ENCODE data around the gene CXXC1.
"Not testable (repeated sequence)": the region's sequence is repeated elsewhere in the genome, so short reads cannot be mapped to it uniquely, and the experiment has no call there.

CXXC1 gene

DNA sequence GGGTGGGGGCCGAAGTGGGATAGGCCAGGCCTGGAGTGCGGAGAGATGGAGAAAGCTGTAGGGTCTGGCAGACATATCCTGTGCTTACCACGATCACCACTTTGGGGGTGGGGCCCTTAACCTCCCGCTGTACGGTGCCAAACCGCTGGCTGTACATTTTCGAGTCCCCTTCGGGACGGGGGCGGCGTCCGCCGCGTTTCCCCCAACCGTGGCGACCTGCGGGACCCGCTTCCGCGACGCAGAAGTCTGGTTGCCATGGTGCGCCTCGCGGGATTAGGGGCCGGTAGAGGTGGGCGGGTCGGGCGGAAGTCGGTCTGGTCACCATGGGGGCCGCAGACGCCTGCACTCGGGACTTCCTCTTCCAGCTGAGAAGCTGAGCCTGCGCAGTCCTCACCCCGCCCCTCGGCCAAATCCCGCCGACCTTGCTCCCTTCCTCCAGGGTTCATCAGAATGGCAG, 21.2 kb downstream of the CXXC1 start, which contains the start of gene CFAP53:
Gene CFAP53 (minus strand): TSS at position 248 of the 457 bp plus-strand sequence. CDS start 91 bp downstream, at position 157.
- CTCF ChIA-PET, result interaction anchor here (1.7 to 1.9 kb wide), 2 partner anchors 13 to 16 kb away, joined by 4 to 8 read pairs; partner anchors contain the start of gene MBD1
- Histone ChIP-seq H3K36me3 (ENCODE audit: control insufficient read depth in 4 of 4, insufficient read depth in 4 of 4, low read length in 3 of 4) (peaks cover 7 to 36% (median 18%) of the 10 kb centered on the region in 4 experiments), H3K27me3 (replicated peaks in 2 of 5; ENCODE audit: control insufficient read depth in 4 of 5, insufficient read depth in 5 of 5, low read length in 4 of 5) (peaks cover 0 to 3% (median 0%) of the 10 kb centered on the region in 5 experiments), H3K27ac (ENCODE audit: insufficient read depth in 1 of 2, low read depth in 1 of 2, low read length in 2 of 2, poor library complexity in 1 of 2, severe bottlenecking in 2 of 2) (peak within 1 kb of the TSS; percentile 64 to 82), H3K9me3 (ENCODE audit: control extremely low read depth in 1 of 5, control insufficient read depth in 4 of 5, insufficient read depth in 2 of 5, low read depth in 1 of 5, low read length in 4 of 5) (no peaks in the 10 kb centered on the region), H3K4me3 (ENCODE audit: control insufficient read depth in 1 of 7, extremely low read depth in 1 of 7, insufficient read depth in 4 of 7, low read depth in 2 of 7, low read length in 6 of 7) (peak within 1 kb of the TSS; percentile 55 to 88 (median 80)), H3K4me1 (ENCODE audit: control extremely low read depth in 1 of 4, control insufficient read depth in 4 of 4, insufficient read depth in 4 of 4, low read length in 3 of 4) (peaks cover 0 to 24% (median 12%) of the 10 kb centered on the region in 4 experiments)
- WGBS (ENCODE audit: insufficient coverage), result 0% methylated on average over 31 of the region's 37 CpGs
- peak; percentile 91 to 95 (median 93) for DNase-seq
- POLR2A ChIA-PET, result no interaction called here

DNA sequence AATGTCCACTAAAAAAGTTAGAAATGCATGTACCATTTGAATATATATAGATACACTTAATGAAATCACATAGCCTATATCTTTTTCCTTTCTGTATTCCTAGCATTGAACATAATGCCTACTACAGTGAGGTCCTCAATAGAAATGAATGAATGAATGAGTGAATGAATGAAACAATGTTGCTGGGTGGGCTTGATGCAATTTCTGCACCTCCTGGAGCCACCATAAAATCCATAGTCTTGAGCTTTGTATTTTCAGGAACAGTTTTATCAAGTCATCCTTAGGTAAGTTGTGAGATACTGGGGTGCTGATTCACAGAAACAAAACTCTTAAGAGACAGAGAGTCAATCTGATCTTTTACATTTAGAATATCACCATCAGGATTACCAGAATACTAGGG, 24.5 kb downstream of the CXXC1 start:
- CTCF ChIA-PET, result no interaction called here
- POLR2A ChIA-PET, result no interaction called here
- Histone ChIP-seq H3K36me3 (ENCODE audit: control insufficient read depth in 4 of 4, insufficient read depth in 4 of 4, low read length in 3 of 4) (peaks cover 0 to 7% (median 0%) of the 10 kb centered on the region in 4 experiments), H3K9me3 (ENCODE audit: control extremely low read depth in 1 of 5, control insufficient read depth in 4 of 5, insufficient read depth in 2 of 5, low read depth in 1 of 5, low read length in 4 of 5) (no peaks in the 10 kb centered on the region), H3K27me3 (replicated peaks in 2 of 5; ENCODE audit: control insufficient read depth in 4 of 5, insufficient read depth in 5 of 5, low read length in 4 of 5) (peaks cover 0 to 3% (median 0%) of the 10 kb centered on the region in 5 experiments), H3K4me1 (ENCODE audit: control extremely low read depth in 1 of 4, control insufficient read depth in 4 of 4, insufficient read depth in 4 of 4, low read length in 3 of 4) (peaks cover 0 to 21% (median 12%) of the 10 kb centered on the region in 4 experiments), H3K4me3 (ENCODE audit: control insufficient read depth in 1 of 7, extremely low read depth in 1 of 7, insufficient read depth in 4 of 7, low read depth in 2 of 7, low read length in 6 of 7) (no peak overlapping the region), H3K27ac (ENCODE audit: insufficient read depth in 1 of 2, low read depth in 1 of 2, low read length in 2 of 2, poor library complexity in 1 of 2, severe bottlenecking in 2 of 2) (no peak overlapping the region)
- DNase-seq, result no peak

DNA sequence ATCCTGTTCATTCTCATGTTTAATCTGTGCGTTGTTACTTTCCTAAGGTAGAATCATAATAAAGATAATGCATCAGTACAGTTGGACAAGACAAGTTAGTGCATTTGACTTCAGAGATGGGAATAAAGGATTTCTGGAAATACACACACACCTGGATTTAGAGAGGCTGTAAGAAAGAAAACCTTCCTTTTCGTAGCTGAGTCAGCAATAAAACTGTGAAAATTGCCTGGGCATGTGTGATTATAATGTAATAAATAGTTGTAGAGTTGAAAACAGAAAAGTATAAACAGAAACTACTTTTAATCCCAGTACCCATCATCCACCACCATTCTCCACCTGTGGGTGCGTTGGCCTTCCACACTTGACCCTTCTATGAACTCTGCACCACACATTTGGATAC, 36.6 kb downstream of the CXXC1 start:
- POLR2A ChIA-PET, result no interaction called here
- WGBS (ENCODE audit: insufficient coverage), result 100% methylated on average over 1 of the region's 3 CpGs

DNA sequence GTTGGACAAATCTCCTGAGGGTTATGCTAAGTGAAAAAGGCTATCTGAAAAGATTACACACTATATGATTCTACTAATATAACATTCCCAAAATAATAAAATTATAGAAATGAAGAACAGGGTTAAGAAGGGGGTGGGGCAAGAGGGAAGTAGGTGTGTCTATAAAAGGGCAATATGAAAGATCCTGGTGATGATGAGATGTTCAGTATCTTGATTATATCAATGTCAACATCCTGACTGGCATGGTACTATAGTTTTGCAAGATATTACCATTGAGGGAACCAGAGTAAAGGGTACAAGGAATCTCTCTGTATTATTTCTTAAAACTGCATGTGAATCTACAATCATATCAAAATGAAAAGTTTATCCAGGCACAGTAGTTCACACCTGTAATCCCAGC, 37.9 kb downstream of the CXXC1 start:
- peaks cover 0 to 3% (median 0%) of the 10 kb centered on the region in 5 experiments for H3K9me3 ChIP-seq (ENCODE audit: control extremely low read depth in 1 of 5, control insufficient read depth in 4 of 5, insufficient read depth in 2 of 5, low read depth in 1 of 5, low read length in 4 of 5)
- no peak overlapping the region for H3K4me3 ChIP-seq (ENCODE audit: control insufficient read depth in 1 of 7, extremely low read depth in 1 of 7, insufficient read depth in 4 of 7, low read depth in 2 of 7, low read length in 6 of 7)
- ChIA-PET POLR2A (no interaction called here), CTCF (no interaction called here)
- no peak overlapping the region for H3K27ac ChIP-seq (ENCODE audit: insufficient read depth in 1 of 2, low read depth in 1 of 2, low read length in 2 of 2, poor library complexity in 1 of 2, severe bottlenecking in 2 of 2)
- H3K27me3 ChIP-seq (replicated peaks in 2 of 5; ENCODE audit: control insufficient read depth in 4 of 5, insufficient read depth in 5 of 5, low read length in 4 of 5), result no peaks in the 10 kb centered on the region
- H3K4me1 ChIP-seq (ENCODE audit: control extremely low read depth in 1 of 4, control insufficient read depth in 4 of 4, insufficient read depth in 4 of 4, low read length in 3 of 4), result no peaks in the 10 kb centered on the region
- no peak for DNase-seq
- no peaks in the 10 kb centered on the region for H3K36me3 ChIP-seq (ENCODE audit: control insufficient read depth in 4 of 4, insufficient read depth in 4 of 4, low read length in 3 of 4)

More for the DNA sequence above, 36.6 kb downstream of the CXXC1 start:
- H3K4me1 ChIP-seq (ENCODE audit: control extremely low read depth in 1 of 4, control insufficient read depth in 4 of 4, insufficient read depth in 4 of 4, low read length in 3 of 4), result no peaks in the 10 kb centered on the region
- H3K27ac ChIP-seq (ENCODE audit: insufficient read depth in 1 of 2, low read depth in 1 of 2, low read length in 2 of 2, poor library complexity in 1 of 2, severe bottlenecking in 2 of 2), result no peak overlapping the region
- no peak for DNase-seq
- no peak overlapping the region for H3K4me3 ChIP-seq (ENCODE audit: control insufficient read depth in 1 of 7, extremely low read depth in 1 of 7, insufficient read depth in 4 of 7, low read depth in 2 of 7, low read length in 6 of 7)
- no peaks in the 10 kb centered on the region for H3K36me3 ChIP-seq (ENCODE audit: control insufficient read depth in 4 of 4, insufficient read depth in 4 of 4, low read length in 3 of 4)
- CTCF ChIA-PET, result no interaction called here
- no peaks in the 10 kb centered on the region for H3K27me3 ChIP-seq (replicated peaks in 2 of 5; ENCODE audit: control insufficient read depth in 4 of 5, insufficient read depth in 5 of 5, low read length in 4 of 5)
- H3K9me3 ChIP-seq (ENCODE audit: control extremely low read depth in 1 of 5, control insufficient read depth in 4 of 5, insufficient read depth in 2 of 5, low read depth in 1 of 5, low read length in 4 of 5), result no peaks in the 10 kb centered on the region

DNA sequence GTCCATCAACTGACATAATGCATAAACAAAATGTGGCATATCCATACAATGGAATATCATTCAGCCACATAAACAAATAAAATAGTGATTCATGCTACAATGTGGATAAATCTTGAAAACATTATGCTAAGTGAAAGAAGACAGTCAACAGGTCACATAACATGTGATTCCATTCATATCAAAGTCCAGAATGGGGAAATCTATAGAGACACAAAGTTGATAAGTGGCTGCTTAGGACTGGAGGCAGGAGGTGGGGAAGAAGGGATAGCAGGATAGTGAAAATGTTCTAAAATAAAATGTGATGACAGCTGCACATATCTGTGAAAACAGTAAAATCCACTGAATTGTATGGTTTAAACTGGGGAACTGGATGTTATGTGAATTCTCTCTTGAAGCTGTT, 39.9 kb downstream of the CXXC1 start:
- peaks cover 0 to 3% (median 0%) of the 10 kb centered on the region in 5 experiments for H3K9me3 ChIP-seq (ENCODE audit: control extremely low read depth in 1 of 5, control insufficient read depth in 4 of 5, insufficient read depth in 2 of 5, low read depth in 1 of 5, low read length in 4 of 5)
- CTCF ChIA-PET, result no interaction called here
- no peak overlapping the region for H3K27ac ChIP-seq (ENCODE audit: insufficient read depth in 1 of 2, low read depth in 1 of 2, low read length in 2 of 2, poor library complexity in 1 of 2, severe bottlenecking in 2 of 2)
- DNase-seq, result no peak
- H3K4me1 ChIP-seq (ENCODE audit: control extremely low read depth in 1 of 4, control insufficient read depth in 4 of 4, insufficient read depth in 4 of 4, low read length in 3 of 4), result no peaks in the 10 kb centered on the region
- H3K4me3 ChIP-seq (ENCODE audit: control insufficient read depth in 1 of 7, extremely low read depth in 1 of 7, insufficient read depth in 4 of 7, low read depth in 2 of 7, low read length in 6 of 7), result no peak overlapping the region
- POLR2A ChIA-PET, result no interaction called here
- no peaks in the 10 kb centered on the region for H3K36me3 ChIP-seq (ENCODE audit: control insufficient read depth in 4 of 4, insufficient read depth in 4 of 4, low read length in 3 of 4)
- H3K27me3 ChIP-seq (replicated peaks in 2 of 5; ENCODE audit: control insufficient read depth in 4 of 5, insufficient read depth in 5 of 5, low read length in 4 of 5), result no peaks in the 10 kb centered on the region

DNA sequence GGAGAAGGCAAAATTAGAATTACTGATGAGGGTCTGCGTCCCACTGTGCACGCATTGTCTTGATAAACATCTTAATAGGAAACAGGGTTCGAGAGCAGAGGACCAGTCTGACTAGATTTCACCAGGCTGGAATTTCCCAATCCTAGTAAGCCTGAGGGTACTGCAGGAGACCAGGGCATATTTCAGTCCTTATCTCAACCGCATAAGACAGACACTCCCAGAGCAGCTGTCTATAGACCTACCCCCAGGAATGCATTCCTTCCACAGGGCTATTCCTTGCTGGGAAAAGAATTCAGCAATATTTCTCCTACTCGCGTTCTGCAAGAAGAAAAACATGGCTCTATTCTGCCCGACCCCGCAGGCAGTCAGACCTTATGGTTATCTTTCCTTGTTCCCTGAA, 45.7 kb downstream of the CXXC1 start:
- WGBS (ENCODE audit: insufficient coverage), result 99% methylated on average over 4 of the region's 8 CpGs
- peaks cover 0 to 11% (median 2%) of the 10 kb centered on the region in 5 experiments for H3K9me3 ChIP-seq (ENCODE audit: control extremely low read depth in 1 of 5, control insufficient read depth in 4 of 5, insufficient read depth in 2 of 5, low read depth in 1 of 5, low read length in 4 of 5)
- CTCF ChIA-PET, result interaction anchor here (1.2 kb wide), 1 partner anchor 23 kb away, joined by 4 read pairs; no protein-coding TSS in a partner anchor
- H3K36me3 ChIP-seq (ENCODE audit: control insufficient read depth in 4 of 4, insufficient read depth in 4 of 4, low read length in 3 of 4); POLR2A ChIA-PET; H3K27me3 ChIP-seq (replicated peaks in 2 of 5; ENCODE audit: control insufficient read depth in 4 of 5, insufficient read depth in 5 of 5, low read length in 4 of 5); H3K4me1 ChIP-seq (ENCODE audit: control extremely low read depth in 1 of 4, control insufficient read depth in 4 of 4, insufficient read depth in 4 of 4, low read length in 3 of 4); H3K27ac ChIP-seq (ENCODE audit: insufficient read depth in 1 of 2, low read depth in 1 of 2, low read length in 2 of 2, poor library complexity in 1 of 2, severe bottlenecking in 2 of 2); DNase-seq; H3K4me3 ChIP-seq (ENCODE audit: control insufficient read depth in 1 of 7, extremely low read depth in 1 of 7, insufficient read depth in 4 of 7, low read depth in 2 of 7, low read length in 6 of 7): not testable (repeated sequence)

- ChIA-PET POLR2A (no interaction called here), CTCF (no interaction called here)
- no peak for DNase-seq
- H3K9me3 ChIP-seq (ENCODE audit: control extremely low read depth in 1 of 5, control insufficient read depth in 4 of 5, insufficient read depth in 2 of 5, low read depth in 1 of 5, low read length in 4 of 5), result peaks cover 0 to 11% (median 2%) of the 10 kb centered on the region in 5 experiments
- H3K4me1 ChIP-seq (ENCODE audit: control extremely low read depth in 1 of 4, control insufficient read depth in 4 of 4, insufficient read depth in 4 of 4, low read length in 3 of 4), result no peaks in the 10 kb centered on the region
- WGBS (ENCODE audit: insufficient coverage), result 94% methylated on average over 3 of the region's 3 CpGs
- no peak overlapping the region for H3K4me3 ChIP-seq (ENCODE audit: control insufficient read depth in 1 of 7, extremely low read depth in 1 of 7, insufficient read depth in 4 of 7, low read depth in 2 of 7, low read length in 6 of 7)
- no peaks in the 10 kb centered on the region for H3K27me3 ChIP-seq (replicated peaks in 2 of 5; ENCODE audit: control insufficient read depth in 4 of 5, insufficient read depth in 5 of 5, low read length in 4 of 5)
- no peak overlapping the region for H3K27ac ChIP-seq (ENCODE audit: insufficient read depth in 1 of 2, low read depth in 1 of 2, low read length in 2 of 2, poor library complexity in 1 of 2, severe bottlenecking in 2 of 2)
- H3K36me3 ChIP-seq (ENCODE audit: control insufficient read depth in 4 of 4, insufficient read depth in 4 of 4, low read length in 3 of 4), result no peaks in the 10 kb centered on the region
Observed at GRCh38 chr18:50240080-50240563, 47.4 kb downstream of the CXXC1 start.

Measured in common myeloid progenitor, CD34-positive (primary cell).